Measurements from ENCODE around the gene PRPF6. TPM values are rescaled to one million over a fixed set of nuclear protein-coding genes. Genes with fewer than 3 reads are reported as not detected.

PRPF6 gene
- total RNA-seq, 4 donors from 2014 or later = 39.3 to 68.4 (median 47.7) TPM

- in situ Hi-C loops (cut with MboI; ENCODE audit: low sequenced_read_pairs in 4 of 4) = no loop called here
- Histone ChIP-seq H3K9me3 (no peaks in the 10 kb centered on the region), H3K4me1 (no peaks in the 10 kb centered on the region), H3K4me3 (no peak overlapping the region), H3K36me3 (no peaks in the 10 kb centered on the region), H3K27ac (no peak overlapping the region), H3K27me3 (no peaks in the 10 kb centered on the region)
- intact Hi-C loops (cut with DNase I; ENCODE audit: low total_unique reads) = no loop called here
- TF ChIP-seq POLR2A (IDR thresholded peaks at IDR 0.05) (no peak), CTCF (IDR thresholded peaks at IDR 0.05 in 4 of 5, conservative IDR thresholded peaks at IDR 0.05 in 1 of 5) (no peak)
- no peak for DNase-seq
- ATAC-seq = no peak
Observed at GRCh38 chr20:64072498-64073063, 91.6 kb downstream of the PRPF6 start.

- no peaks in the 10 kb centered on the region for H3K36me3 ChIP-seq
- DNase-seq (no peak), ATAC-seq (no peak)
- no peak overlapping the region for H3K4me3 ChIP-seq
- peaks cover 0 to 2% (median 0%) of the 10 kb centered on the region in 3 donors for H3K27me3 ChIP-seq
- no peak for TF ChIP-seq POLR2A (IDR thresholded peaks at IDR 0.05)
- no peak for TF ChIP-seq CTCF (IDR thresholded peaks at IDR 0.05 in 4 of 5, conservative IDR thresholded peaks at IDR 0.05 in 1 of 5)
- intact Hi-C loops (cut with DNase I; ENCODE audit: low total_unique reads) = no loop called here
- H3K9me3 ChIP-seq = no peaks in the 10 kb centered on the region
- no peak overlapping the region for H3K27ac ChIP-seq
- peaks cover 3 to 6% of the 10 kb centered on the region in 2 donors for H3K4me1 ChIP-seq
- in situ Hi-C loops (cut with MboI; ENCODE audit: low sequenced_read_pairs in 4 of 4) = no loop called here
Observed at GRCh38 chr20:64073476-64074183, 92.7 kb downstream of the PRPF6 start.

GRCh38 chr20:64074184-64074789 lies 93.4 kb downstream of the PRPF6 start:
- no peak for ATAC-seq
- H3K27me3 ChIP-seq = peaks cover 0 to 3% (median 0%) of the 10 kb centered on the region in 3 donors

GRCh38 chr20:64074963-64075362 lies 94.0 kb downstream of the PRPF6 start:
- Histone ChIP-seq H3K27ac (no peak overlapping the region), H3K4me3 (no peak overlapping the region), H3K9me3 (no peaks in the 10 kb centered on the region), H3K27me3 (peaks cover 0 to 3% (median 0%) of the 10 kb centered on the region in 3 donors), H3K4me1 (peaks cover 9 to 15% of the 10 kb centered on the region in 2 donors), H3K36me3 (no peaks in the 10 kb centered on the region)
- DNase-seq (no peak), ATAC-seq (no peak)
- TF ChIP-seq CTCF (IDR thresholded peaks at IDR 0.05 in 4 of 5, conservative IDR thresholded peaks at IDR 0.05 in 1 of 5) (no peak), POLR2A (IDR thresholded peaks at IDR 0.05) (no peak)
- in situ Hi-C loops (cut with MboI; ENCODE audit: low sequenced_read_pairs in 4 of 4) (no loop called here), intact Hi-C loops (cut with DNase I; ENCODE audit: low total_unique reads) (no loop called here)

More at GRCh38 chr20:64074184-64074789, 93.4 kb downstream of the PRPF6 start:
- intact Hi-C loops (cut with DNase I; ENCODE audit: low total_unique reads) (no loop called here), in situ Hi-C loops (cut with MboI; ENCODE audit: low sequenced_read_pairs in 4 of 4) (no loop called here)
- no peak overlapping the region for H3K4me3 ChIP-seq
- H3K36me3 ChIP-seq = no peaks in the 10 kb centered on the region
- peaks cover 9 to 13% of the 10 kb centered on the region in 2 donors for H3K4me1 ChIP-seq
- no peak overlapping the region for H3K27ac ChIP-seq
- TF ChIP-seq POLR2A (IDR thresholded peaks at IDR 0.05) = no peak
- no peaks in the 10 kb centered on the region for H3K9me3 ChIP-seq
- DNase-seq = no peak

GRCh38 chr20:64075556-64075955 lies 94.6 kb downstream of the PRPF6 start:
- Histone ChIP-seq H3K4me1 (peaks cover 9 to 15% of the 10 kb centered on the region in 2 donors), H3K36me3 (no peaks in the 10 kb centered on the region), H3K4me3 (no peak overlapping the region), H3K27me3 (peaks cover 0 to 3% (median 0%) of the 10 kb centered on the region in 3 donors), H3K27ac (no peak overlapping the region), H3K9me3 (no peaks in the 10 kb centered on the region)
- ATAC-seq (no peak), DNase-seq (no peak)
- in situ Hi-C loops (cut with MboI; ENCODE audit: low sequenced_read_pairs in 4 of 4) = no loop called here
- intact Hi-C loops (cut with DNase I; ENCODE audit: low total_unique reads) = no loop called here
- no peak for TF ChIP-seq CTCF (IDR thresholded peaks at IDR 0.05 in 4 of 5, conservative IDR thresholded peaks at IDR 0.05 in 1 of 5)
- TF ChIP-seq POLR2A (IDR thresholded peaks at IDR 0.05) = no peak

Measured in gastrocnemius medialis (tissue), 4 donors.